Measurements from ENCODE around the gene NCOA7.

DNA sequence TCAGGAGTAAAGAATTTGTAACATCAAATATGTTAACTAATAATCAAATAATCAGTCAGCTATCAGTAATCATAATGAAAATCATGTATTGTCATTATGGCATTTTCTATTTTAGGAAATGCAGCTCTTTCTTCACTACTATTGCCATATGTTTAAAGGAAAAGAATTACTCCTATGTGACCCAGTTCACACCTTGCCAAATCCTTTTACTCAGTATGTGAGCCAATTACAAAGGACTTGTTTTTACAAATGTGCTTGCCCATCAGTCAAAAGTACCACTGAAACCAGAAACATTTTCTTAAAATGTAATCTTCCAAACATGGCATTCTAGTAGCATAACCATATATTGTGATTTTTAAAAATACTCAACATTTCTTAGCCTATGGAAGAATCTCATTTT is 63.6 kb downstream of the NCOA7 start:
- TF ChIP-seq POLR2A (IDR thresholded peaks at IDR 0.05) = no peak
- no peak for TF ChIP-seq CTCF (IDR thresholded peaks at IDR 0.05)
